DOHH2 (cell line): ENCODE measurements around the gene PCBP3.

Source experiments
- EZH2phosphoT487 ChIP-seq: fragments of 200-600 bp; sonication (generic); IDR thresholded peaks from 2 replicates; pipeline ENCODE4 v1.6.1; 2017; ENCODE audit warnings: borderline replicate concordance, mild to moderate bottlenecking, antibody characterized with exemption, low read length, moderate library complexity, mixed read lengths
- TF ChIP-seq, protein P1 (sequence below): fragments of 200-600 bp; sonication (generic); IDR thresholded peaks from one replicate; pipeline ENCODE4 v1.5.1; 2014; ENCODE audit warnings: antibody characterized with exemption, mild to moderate bottlenecking, low read depth, low read length; ENCODE audit not compliant: poor library complexity, severe bottlenecking

DNA sequence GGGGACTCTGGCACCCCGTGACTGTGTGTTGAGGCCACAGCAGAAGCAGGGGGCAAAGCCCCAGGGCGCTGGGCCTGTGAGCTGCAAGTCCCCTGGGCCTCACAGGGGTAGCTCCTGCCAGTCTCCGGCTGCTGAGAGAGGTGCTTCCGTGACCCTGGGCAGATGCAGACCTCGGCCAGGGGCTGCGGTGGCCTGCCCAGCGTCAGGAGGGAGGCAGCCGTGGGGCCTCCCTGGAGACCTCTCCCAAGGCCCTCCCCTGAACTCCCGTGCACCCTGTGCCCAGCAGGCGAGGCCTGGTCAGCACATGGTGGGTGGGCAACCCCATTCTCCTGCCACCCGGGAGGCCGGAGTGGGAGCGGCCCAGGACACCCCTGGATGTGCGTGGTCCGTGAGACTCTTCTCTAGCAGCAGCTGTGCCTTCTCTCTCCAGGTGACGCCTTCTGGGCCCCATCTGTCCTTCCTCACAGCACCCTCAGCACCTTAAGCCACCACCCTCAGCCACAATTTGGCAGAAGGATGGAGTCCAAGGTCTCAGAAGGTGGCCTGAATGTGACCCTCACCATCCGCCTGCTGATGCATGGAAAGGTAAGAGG is 252.3 kb downstream of the PCBP3 start:
- TF ChIP-seq, protein P1, sequence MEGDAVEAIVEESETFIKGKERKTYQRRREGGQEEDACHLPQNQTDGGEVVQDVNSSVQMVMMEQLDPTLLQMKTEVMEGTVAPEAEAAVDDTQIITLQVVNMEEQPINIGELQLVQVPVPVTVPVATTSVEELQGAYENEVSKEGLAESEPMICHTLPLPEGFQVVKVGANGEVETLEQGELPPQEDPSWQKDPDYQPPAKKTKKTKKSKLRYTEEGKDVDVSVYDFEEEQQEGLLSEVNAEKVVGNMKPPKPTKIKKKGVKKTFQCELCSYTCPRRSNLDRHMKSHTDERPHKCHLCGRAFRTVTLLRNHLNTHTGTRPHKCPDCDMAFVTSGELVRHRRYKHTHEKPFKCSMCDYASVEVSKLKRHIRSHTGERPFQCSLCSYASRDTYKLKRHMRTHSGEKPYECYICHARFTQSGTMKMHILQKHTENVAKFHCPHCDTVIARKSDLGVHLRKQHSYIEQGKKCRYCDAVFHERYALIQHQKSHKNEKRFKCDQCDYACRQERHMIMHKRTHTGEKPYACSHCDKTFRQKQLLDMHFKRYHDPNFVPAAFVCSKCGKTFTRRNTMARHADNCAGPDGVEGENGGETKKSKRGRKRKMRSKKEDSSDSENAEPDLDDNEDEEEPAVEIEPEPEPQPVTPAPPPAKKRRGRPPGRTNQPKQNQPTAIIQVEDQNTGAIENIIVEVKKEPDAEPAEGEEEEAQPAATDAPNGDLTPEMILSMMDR, result no peak
- no peak for TF ChIP-seq EZH2phosphoT487
